Measurements from ENCODE around the gene ANKDD1A. TPM values are rescaled to one million over a fixed set of nuclear protein-coding genes. Genes with fewer than 3 reads are reported as not detected.

Gene ANKDD1A
- total RNA-seq = 10 to 100 TPM; 31.8 to 34.9 TPM
- polyA plus RNA-seq (ENCODE audit: insufficient read depth, low read depth, low replicate concordance) = 11.1 TPM
- long read RNA-seq, donor 1, partial matches to known transcripts = 77 of 77 reads
- long read RNA-seq, donor 1, other reads (novel, unspliced or antisense) = 0 of 77 reads
- long read RNA-seq, donor 2, partial matches to known transcripts = 7 of 37 reads
- long read RNA-seq, donor 2, other reads (novel, unspliced or antisense) = 30 of 37 reads

DNA sequence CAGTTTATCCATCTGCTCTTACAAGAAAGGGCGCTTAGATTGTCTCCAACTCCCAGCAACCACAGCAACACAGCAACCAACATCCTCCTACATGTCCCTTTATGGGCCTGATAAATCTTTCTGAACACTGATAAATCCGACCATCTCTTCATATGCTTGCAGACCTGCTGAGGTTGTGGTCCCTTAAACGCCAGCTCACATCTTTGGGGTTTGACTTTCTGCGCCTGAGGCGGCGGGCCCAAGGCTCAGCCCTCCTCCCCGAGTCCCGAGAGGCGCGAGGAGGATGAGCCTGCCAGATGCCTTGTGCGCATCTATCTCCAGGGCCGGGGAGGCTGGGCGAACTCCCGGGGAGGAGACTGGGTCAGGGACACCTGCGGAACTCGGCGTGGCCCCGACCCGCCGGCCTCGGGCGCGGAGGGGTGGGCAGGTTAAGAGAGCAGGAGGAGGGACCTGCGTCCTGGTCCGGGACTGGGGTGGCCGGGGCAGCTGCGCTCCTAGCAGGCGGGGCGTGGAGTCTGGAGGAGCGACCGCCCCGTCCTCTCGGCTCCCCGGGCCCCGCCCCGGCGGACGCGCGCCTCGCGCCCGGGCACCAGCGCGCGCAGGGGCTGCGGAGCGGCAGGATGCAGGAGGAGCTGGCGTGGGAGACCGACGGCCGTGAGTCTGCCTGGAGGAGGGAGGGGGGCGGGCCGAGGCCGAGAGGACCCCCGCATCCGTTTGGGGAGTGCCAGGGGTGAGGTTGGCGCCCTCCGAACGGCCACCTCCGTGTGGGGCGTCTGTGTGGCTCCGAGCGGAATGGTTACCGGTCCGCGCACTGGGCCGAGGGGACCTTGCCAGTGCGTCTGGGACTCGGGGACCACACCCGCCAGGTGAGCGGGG is at the start of gene ANKDD1A:
Gene ANKDD1A, plus strand, starts transcription at position 592 of the 876 bp plus-strand sequence. Its CDS starts 29 bp downstream, at position 621.
- Histone ChIP-seq H3K36me3 (ENCODE audit: low read depth, missing control alignments) (no peaks in the 10 kb centered on the region), H3K27ac (peak within 1 kb of the TSS; percentile 55 to 84), H3K4me1 (peaks cover 19% of the 10 kb centered on the region), H3K27me3 (no peaks in the 10 kb centered on the region), H3K4me3 (peak within 1 kb of the TSS; percentile 66 to 74), H3K9me3 (no peaks in the 10 kb centered on the region)
- intact Hi-C loops (cut with DNase I; ENCODE audit: low total_unique reads) = no loop called here
- WGBS, 2 donors = 1 to 3% methylated on average over 16 to 27 of the region's 72 CpGs
- DNase-seq = peak; percentile 86
- TF ChIP-seq, protein P1, sequence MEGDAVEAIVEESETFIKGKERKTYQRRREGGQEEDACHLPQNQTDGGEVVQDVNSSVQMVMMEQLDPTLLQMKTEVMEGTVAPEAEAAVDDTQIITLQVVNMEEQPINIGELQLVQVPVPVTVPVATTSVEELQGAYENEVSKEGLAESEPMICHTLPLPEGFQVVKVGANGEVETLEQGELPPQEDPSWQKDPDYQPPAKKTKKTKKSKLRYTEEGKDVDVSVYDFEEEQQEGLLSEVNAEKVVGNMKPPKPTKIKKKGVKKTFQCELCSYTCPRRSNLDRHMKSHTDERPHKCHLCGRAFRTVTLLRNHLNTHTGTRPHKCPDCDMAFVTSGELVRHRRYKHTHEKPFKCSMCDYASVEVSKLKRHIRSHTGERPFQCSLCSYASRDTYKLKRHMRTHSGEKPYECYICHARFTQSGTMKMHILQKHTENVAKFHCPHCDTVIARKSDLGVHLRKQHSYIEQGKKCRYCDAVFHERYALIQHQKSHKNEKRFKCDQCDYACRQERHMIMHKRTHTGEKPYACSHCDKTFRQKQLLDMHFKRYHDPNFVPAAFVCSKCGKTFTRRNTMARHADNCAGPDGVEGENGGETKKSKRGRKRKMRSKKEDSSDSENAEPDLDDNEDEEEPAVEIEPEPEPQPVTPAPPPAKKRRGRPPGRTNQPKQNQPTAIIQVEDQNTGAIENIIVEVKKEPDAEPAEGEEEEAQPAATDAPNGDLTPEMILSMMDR (IDR thresholded peaks at IDR 0.05) = no peak
- TF ChIP-seq POLR2A (IDR thresholded peaks at IDR 0.05) = no peak

DNA sequence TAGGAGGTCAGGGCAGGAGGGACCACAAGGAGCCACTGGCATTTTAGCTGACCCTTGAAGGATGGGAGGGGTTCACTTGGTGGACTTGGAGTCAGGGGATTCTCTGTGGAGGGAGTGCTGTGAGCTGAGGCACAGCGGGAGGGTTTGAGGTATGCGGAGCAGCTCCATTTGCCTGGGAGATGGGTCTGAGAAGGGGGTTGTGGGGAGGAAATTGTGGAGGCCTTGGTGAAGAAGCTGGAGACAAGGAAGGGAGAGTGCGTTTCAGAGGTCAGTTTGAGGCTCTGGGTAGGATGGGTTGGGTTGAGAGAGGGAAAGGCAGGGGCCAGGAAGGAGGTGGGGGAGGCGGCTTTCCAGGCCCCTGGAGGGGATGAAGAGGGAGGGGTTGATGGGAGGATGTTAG is 49.7 kb upstream of the ANKDD1A start:
- intact Hi-C loops (cut with DNase I; ENCODE audit: low total_unique reads) = no loop called here
- Histone ChIP-seq H3K36me3 (ENCODE audit: low read depth, missing control alignments) (no peaks in the 10 kb centered on the region), H3K9me3 (no peaks in the 10 kb centered on the region), H3K27ac (no peak overlapping the region), H3K4me1 (peaks cover 27% of the 10 kb centered on the region), H3K4me3 (no peak overlapping the region), H3K27me3 (no peaks in the 10 kb centered on the region)
- 84 to 94% methylated on average over 4 of the region's 4 CpGs for WGBS, 2 donors
- no peak for DNase-seq
- TF ChIP-seq, protein P1 (IDR thresholded peaks at IDR 0.05) = no peak
- no peak for TF ChIP-seq POLR2A (IDR thresholded peaks at IDR 0.05)

DNA sequence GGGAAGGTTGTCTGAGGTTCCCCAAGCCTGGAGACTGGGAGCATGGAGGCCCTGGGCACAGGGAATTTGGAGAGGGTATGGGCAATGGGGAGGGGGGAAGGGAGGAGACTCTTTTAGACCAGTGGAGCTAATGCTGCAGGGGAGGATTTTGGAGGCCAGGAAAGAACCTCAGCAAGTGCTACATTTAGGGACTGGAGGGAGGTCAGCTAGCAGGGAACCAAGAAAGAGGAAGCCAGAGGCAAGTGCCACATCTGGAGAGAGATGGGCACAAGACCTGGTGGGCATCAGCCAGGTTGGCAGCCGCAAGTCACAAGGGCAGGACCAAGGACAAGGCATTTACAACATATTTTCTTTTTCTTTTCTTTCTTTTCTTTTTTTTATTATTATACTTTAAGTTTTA is 49.3 kb upstream of the ANKDD1A start:
- 85 to 91% methylated on average over 1 of the region's 1 CpG for WGBS, 2 donors
- Histone ChIP-seq H3K4me1 (peaks cover 23% of the 10 kb centered on the region), H3K36me3 (ENCODE audit: low read depth, missing control alignments) (no peaks in the 10 kb centered on the region), H3K27ac (no peak overlapping the region), H3K9me3 (no peaks in the 10 kb centered on the region), H3K27me3 (no peaks in the 10 kb centered on the region), H3K4me3 (no peak overlapping the region)
- intact Hi-C loops (cut with DNase I; ENCODE audit: low total_unique reads) = no loop called here
- no peak for DNase-seq
- no peak for TF ChIP-seq POLR2A (IDR thresholded peaks at IDR 0.05)
- TF ChIP-seq, protein P1 (IDR thresholded peaks at IDR 0.05) = no peak

DNA sequence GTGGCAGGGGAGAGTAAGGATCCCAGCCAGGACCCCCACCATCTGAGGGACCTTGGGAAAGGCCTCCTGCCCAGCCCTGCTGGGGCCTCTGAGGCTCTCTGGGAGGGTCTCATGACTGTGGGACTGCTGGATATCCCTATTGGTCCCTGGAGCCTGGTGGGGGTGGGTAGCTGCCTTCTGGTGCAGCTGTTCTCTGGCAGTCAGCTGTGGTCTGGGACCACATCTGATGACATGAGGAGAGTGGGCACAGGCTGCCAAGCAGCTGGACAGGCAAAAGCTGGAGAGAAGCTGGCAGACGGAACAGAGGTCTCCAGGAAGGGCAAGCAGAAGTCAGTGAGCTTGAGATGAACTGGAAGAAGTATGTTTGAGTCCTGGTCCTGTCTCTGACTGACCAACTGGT is 47.6 kb upstream of the ANKDD1A start:
- WGBS, 2 donors = 67 to 100% methylated on average over 1 of the region's 1 CpG
- DNase-seq = no peak
- Histone ChIP-seq H3K4me3 (no peak overlapping the region), H3K9me3 (no peaks in the 10 kb centered on the region), H3K27ac (no peak overlapping the region), H3K4me1 (peaks cover 14% of the 10 kb centered on the region), H3K36me3 (ENCODE audit: low read depth, missing control alignments) (no peaks in the 10 kb centered on the region), H3K27me3 (no peaks in the 10 kb centered on the region)
- TF ChIP-seq, protein P1 (IDR thresholded peaks at IDR 0.05) = no peak
- no peak for TF ChIP-seq POLR2A (IDR thresholded peaks at IDR 0.05)
- intact Hi-C loops (cut with DNase I; ENCODE audit: low total_unique reads) = no loop called here

Measured in testis (tissue), 5 donors.